Measurements from ENCODE around the gene SHISA5.

DNA sequence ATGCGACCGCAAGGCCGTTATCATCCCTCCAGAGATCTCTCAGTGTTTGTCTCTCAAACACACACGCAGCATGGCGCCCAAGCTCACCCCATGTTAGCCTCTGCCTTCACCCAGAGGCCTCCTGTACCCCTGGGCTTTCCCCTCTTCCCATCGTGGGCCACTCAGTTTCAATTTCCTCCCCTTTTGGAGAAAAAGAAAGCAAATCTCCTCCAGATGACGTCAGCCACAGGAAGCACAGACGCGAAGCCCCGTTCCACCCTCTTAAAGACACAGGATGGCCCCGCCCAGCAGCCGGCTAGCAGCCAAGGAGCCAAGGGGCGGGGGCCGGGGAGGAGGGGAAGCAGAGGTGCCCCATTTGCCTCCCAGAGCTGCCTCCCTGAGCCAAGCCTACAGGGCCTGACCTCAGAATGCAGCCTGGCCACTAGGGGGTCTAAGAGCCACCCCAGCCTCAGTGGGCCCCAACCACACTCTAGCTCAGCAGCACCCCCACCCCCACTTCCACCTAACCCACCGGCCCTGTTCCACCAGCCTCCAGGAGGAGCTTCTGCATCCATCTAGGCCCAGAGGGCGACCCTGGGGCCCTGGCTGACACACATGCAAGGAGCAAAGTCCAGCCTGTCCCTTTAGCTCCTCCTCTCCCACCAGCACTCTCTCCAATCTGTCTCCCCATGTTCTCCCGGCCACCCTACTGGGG is 30.9 kb downstream of the SHISA5 start:
- TF ChIP-seq, protein P1, sequence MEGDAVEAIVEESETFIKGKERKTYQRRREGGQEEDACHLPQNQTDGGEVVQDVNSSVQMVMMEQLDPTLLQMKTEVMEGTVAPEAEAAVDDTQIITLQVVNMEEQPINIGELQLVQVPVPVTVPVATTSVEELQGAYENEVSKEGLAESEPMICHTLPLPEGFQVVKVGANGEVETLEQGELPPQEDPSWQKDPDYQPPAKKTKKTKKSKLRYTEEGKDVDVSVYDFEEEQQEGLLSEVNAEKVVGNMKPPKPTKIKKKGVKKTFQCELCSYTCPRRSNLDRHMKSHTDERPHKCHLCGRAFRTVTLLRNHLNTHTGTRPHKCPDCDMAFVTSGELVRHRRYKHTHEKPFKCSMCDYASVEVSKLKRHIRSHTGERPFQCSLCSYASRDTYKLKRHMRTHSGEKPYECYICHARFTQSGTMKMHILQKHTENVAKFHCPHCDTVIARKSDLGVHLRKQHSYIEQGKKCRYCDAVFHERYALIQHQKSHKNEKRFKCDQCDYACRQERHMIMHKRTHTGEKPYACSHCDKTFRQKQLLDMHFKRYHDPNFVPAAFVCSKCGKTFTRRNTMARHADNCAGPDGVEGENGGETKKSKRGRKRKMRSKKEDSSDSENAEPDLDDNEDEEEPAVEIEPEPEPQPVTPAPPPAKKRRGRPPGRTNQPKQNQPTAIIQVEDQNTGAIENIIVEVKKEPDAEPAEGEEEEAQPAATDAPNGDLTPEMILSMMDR (IDR thresholded peaks at IDR 0.05; ENCODE audit: insufficient read depth, low read length) = peak; percentile 12
- TF ChIP-seq POLR2AphosphoS5 (IDR thresholded peaks at IDR 0.05; ENCODE audit: low read depth) = peak; percentile 81
